GM23338 (cell line): ENCODE measurements around the gene GSN. TPM values are rescaled to one million over a fixed set of nuclear protein-coding genes. Genes with fewer than 3 reads are reported as not detected.

Source experiments
- ATAC-seq: fragments of 200-7000 bp; cut with Tn5 transposase; 3 replicates; pipeline ENCODE4 v1.9.1; 2020
- DNase-seq: peaks from one replicate; pipeline ENCODE4 v3.0.0-alpha.2; 2015; ENCODE audit warnings: low spot score
- H2AFZ ChIP-seq: fragments of 200-600 bp; sonication (generic); 2 replicates; pipeline ENCODE4 v1.8.0; 2016; ENCODE audit warnings: antibody characterized with exemption, mild to moderate bottlenecking, moderate library complexity
- H3F3A ChIP-seq: fragments of 200-600 bp; sonication (generic); replicated peaks from 2 replicates; pipeline ENCODE4 v1.8.0; 2017; ENCODE audit warnings: antibody characterized with exemption, mixed run types, low read depth
- H3K27ac ChIP-seq: fragments of 200-600 bp; sonication (generic); 2 replicates; pipeline ENCODE4 v1.6.1; 2016; ENCODE audit warnings: low read depth
- H3K27me3 ChIP-seq: fragments of 200-600 bp; sonication (generic); 2 replicates; pipeline ENCODE4 v1.8.0; 2016; ENCODE audit warnings: mild to moderate bottlenecking, mixed run types, moderate library complexity; ENCODE audit not compliant: insufficient read depth
- H3K36me3 ChIP-seq: fragments of 200-600 bp; sonication (generic); 2 replicates; pipeline ENCODE4 v1.8.0; 2016; ENCODE audit warnings: mild to moderate bottlenecking; ENCODE audit not compliant: insufficient read depth
- H3K4me1 ChIP-seq: fragments of 200-600 bp; sonication (generic); 2 replicates; pipeline ENCODE4 v1.8.0; 2016; ENCODE audit warnings: mild to moderate bottlenecking, moderate library complexity; ENCODE audit not compliant: insufficient read depth
- H3K4me2 ChIP-seq: fragments of 200-600 bp; sonication (generic); 2 replicates; pipeline ENCODE4 v1.7.1; 2017; ENCODE audit warnings: mixed run types
- H3K4me3 ChIP-seq: fragments of 200-600 bp; sonication (generic); 2 replicates; pipeline ENCODE4 v1.6.1; 2016; ENCODE audit warnings: mixed run types
- H3K79me2 ChIP-seq: fragments of 200-600 bp; sonication (generic); replicated peaks from 2 replicates; pipeline ENCODE4 v1.8.0; 2017; ENCODE audit warnings: mild to moderate bottlenecking; ENCODE audit not compliant: insufficient read depth
- H3K9me2 ChIP-seq: fragments of 200-600 bp; sonication (generic); 2 replicates; pipeline ENCODE4 v1.8.0; 2017; ENCODE audit not compliant: insufficient read depth
- H4K20me1 ChIP-seq: fragments of 200-600 bp; sonication (generic); replicated peaks from 2 replicates; pipeline ENCODE4 v1.8.0; 2017; ENCODE audit warnings: mild to moderate bottlenecking; ENCODE audit not compliant: insufficient read depth
- H3K27ac Mint-ChIP-seq: 2 replicates; pipeline ENCODE4 v1.8.0; 2020; ENCODE audit warnings: inconsistent platforms, mild to moderate bottlenecking, moderate library complexity, mixed read lengths
- H3K27me3 Mint-ChIP-seq: 3 replicates; pipeline ENCODE4 v1.8.0; 2022; ENCODE audit warnings: low read depth, mild to moderate bottlenecking, moderate library complexity, mixed read lengths, inconsistent platforms; ENCODE audit not compliant: insufficient read depth, poor library complexity
- H3K36me3 Mint-ChIP-seq: 3 replicates; pipeline ENCODE4 v1.8.0; 2021; ENCODE audit warnings: low read depth, mild to moderate bottlenecking, inconsistent platforms, moderate library complexity, mixed read lengths
- H3K4me1 Mint-ChIP-seq: 3 replicates; pipeline ENCODE4 v1.8.0; 2020; ENCODE audit warnings: mild to moderate bottlenecking, inconsistent platforms, mixed read lengths
- H3K4me3 Mint-ChIP-seq: 3 replicates; pipeline ENCODE4 v1.8.0; 2021; ENCODE audit warnings: moderate library complexity, mild to moderate bottlenecking, inconsistent platforms, mixed read lengths
- H3K9me3 Mint-ChIP-seq: 3 replicates; pipeline ENCODE4 v1.8.0; 2020; ENCODE audit warnings: moderate library complexity, mild to moderate bottlenecking, inconsistent platforms, mixed read lengths
- POLR2AphosphoS5 ChIP-seq: IDR thresholded peaks from 2 replicates; pipeline ENCODE4 v1.6.1; 2016; ENCODE audit warnings: antibody characterized with exemption, low read depth
- STAT1 ChIP-seq: IDR thresholded peaks from one replicate; pipeline ENCODE4 v1.6.1; 2016; ENCODE audit warnings: antibody characterized with exemption; ENCODE audit not compliant: unreplicated experiment
- polyA plus RNA-seq: library from polyadenylated mRNA; unstranded; fragments of >200 nt; fragmentation: Nextera tagmentation; extraction: Ambion mirVana; gene quantifications from 2 replicates; pipeline ENCODE4 v1.2.1, GENCODE V29; 2016
- total RNA-seq: library from RNA; depleted of rRNA; stranded (reverse); fragments of >200 nt; shearing (Covaris generic); gene quantifications from 2 replicates; pipeline ENCODE4 v1.2.3, GENCODE V29; 2014
- TF ChIP-seq, protein P1 (sequence below): fragments of 250-450 bp; sonication (Bioruptor Pico); IDR thresholded peaks from 2 replicates; pipeline ENCODE4 v1.5.0; 2020; ENCODE audit warnings: mild to moderate bottlenecking, moderate library complexity
- TF ChIP-seq, protein P2 (sequence below): IDR thresholded peaks from 2 replicates; pipeline ENCODE4 v1.6.1; 2016; ENCODE audit warnings: antibody characterized with exemption
- TF ChIP-seq, protein P3 (sequence below), 2 experiments: fragments of 200-600 bp in 1 of 2; sonication (generic) in 1 of 2; conservative IDR thresholded peaks; 2 replicates each; pipeline versions ENCODE4 v1.5.1 to v1.6.1; 2016 to 2017; ENCODE audit warnings: antibody characterized with exemption in 2 of 2, low read depth in 2 of 2, mild to moderate bottlenecking in 2 of 2, moderate library complexity in 1 of 2

Gene GSN
- total and polyA plus RNA-seq, 2 experiments from 2014 or later = 30.2 to 85.7 TPM

DNA sequence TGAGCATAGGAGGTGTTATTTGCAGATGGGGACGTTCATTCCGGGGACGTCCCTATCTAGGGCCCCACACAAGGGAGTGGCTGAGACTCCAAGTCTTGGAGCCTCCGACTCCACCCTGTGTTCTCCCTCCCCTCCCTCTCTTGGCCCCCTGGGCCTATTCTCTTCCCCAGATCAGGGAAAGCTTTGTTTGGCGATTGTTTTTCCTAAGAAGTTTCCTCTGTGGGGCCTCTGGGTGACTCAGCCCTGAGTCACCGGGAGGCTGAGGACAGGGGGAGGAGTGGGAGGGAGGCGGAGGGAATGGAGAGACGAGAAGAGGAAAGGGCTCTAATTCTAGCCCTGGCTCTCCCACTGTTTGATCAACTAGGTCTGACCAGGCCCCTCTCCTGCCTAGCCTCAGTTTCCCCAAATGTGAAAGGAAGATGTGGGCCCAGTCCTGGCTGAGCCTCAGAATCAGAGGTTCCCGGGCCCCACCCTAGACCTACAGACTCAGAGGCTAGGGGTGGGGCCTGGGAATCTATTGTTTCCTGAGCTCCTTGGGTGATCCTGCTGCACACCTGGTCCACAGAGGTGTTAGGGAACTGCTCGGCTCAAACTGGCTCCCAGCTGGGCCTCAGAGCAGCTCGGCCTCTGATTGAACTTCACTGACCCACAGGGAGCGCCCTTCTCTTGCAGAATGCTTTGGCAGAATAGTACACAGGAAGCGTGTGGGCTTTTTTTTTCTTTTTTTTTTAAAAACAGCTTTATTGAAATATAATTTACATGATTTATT is 19.2 kb downstream of the GSN start:
- H3K27me3 ChIP-seq = peaks cover 66% of the 10 kb centered on the region
- H2AFZ ChIP-seq = no peak overlapping the region
- no peaks in the 10 kb centered on the region for H3K9me2 ChIP-seq
- peaks cover 12% of the 10 kb centered on the region for H3F3A ChIP-seq
- no peak overlapping the region for H3K27ac Mint-ChIP-seq
- peak overlapping the region; percentile 39 for H3K4me3 ChIP-seq
- TF ChIP-seq, protein P1, sequence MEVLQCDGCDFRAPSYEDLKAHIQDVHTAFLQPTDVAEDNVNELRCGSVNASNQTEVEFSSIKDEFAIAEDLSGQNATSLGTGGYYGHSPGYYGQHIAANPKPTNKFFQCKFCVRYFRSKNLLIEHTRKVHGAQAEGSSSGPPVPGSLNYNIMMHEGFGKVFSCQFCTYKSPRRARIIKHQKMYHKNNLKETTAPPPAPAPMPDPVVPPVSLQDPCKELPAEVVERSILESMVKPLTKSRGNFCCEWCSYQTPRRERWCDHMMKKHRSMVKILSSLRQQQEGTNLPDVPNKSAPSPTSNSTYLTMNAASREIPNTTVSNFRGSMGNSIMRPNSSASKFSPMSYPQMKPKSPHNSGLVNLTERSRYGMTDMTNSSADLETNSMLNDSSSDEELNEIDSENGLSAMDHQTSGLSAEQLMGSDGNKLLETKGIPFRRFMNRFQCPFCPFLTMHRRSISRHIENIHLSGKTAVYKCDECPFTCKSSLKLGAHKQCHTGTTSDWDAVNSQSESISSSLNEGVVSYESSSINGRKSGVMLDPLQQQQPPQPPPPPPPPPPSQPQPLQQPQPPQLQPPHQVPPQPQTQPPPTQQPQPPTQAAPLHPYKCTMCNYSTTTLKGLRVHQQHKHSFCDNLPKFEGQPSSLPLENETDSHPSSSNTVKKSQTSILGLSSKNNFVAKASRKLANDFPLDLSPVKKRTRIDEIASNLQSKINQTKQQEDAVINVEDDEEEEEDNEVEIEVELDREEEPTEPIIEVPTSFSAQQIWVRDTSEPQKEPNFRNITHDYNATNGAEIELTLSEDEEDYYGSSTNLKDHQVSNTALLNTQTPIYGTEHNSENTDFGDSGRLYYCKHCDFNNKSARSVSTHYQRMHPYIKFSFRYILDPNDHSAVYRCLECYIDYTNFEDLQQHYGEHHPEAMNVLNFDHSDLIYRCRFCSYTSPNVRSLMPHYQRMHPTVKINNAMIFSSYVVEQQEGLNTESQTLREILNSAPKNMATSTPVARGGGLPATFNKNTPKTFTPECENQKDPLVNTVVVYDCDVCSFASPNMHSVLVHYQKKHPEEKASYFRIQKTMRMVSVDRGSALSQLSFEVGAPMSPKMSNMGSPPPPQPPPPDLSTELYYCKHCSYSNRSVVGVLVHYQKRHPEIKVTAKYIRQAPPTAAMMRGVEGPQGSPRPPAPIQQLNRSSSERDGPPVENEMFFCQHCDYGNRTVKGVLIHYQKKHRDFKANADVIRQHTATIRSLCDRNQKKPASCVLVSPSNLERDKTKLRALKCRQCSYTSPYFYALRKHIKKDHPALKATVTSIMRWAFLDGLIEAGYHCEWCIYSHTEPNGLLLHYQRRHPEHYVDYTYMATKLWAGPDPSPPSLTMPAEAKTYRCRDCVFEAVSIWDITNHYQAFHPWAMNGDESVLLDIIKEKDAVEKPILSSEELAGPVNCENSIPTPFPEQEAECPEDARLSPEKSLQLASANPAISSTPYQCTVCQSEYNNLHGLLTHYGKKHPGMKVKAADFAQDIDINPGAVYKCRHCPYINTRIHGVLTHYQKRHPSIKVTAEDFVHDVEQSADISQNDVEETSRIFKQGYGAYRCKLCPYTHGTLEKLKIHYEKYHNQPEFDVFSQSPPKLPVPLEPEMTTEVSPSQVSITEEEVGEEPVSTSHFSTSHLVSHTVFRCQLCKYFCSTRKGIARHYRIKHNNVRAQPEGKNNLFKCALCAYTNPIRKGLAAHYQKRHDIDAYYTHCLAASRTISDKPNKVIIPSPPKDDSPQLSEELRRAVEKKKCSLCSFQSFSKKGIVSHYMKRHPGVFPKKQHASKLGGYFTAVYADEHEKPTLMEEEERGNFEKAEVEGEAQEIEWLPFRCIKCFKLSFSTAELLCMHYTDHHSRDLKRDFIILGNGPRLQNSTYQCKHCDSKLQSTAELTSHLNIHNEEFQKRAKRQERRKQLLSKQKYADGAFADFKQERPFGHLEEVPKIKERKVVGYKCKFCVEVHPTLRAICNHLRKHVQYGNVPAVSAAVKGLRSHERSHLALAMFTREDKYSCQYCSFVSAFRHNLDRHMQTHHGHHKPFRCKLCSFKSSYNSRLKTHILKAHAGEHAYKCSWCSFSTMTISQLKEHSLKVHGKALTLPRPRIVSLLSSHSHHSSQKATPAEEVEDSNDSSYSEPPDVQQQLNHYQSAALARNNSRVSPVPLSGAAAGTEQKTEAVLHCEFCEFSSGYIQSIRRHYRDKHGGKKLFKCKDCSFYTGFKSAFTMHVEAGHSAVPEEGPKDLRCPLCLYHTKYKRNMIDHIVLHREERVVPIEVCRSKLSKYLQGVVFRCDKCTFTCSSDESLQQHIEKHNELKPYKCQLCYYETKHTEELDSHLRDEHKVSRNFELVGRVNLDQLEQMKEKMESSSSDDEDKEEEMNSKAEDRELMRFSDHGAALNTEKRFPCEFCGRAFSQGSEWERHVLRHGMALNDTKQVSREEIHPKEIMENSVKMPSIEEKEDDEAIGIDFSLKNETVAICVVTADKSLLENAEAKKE (CRISPR knock-in tag) = 0 out of 2 replicates have a peak, but pooled peaks have one; percentile 52
- TF ChIP-seq STAT1 (no peak), POLR2AphosphoS5 (peak; percentile 55; the same call in 1 of the 2 replicates)
- TF ChIP-seq, protein P2, sequence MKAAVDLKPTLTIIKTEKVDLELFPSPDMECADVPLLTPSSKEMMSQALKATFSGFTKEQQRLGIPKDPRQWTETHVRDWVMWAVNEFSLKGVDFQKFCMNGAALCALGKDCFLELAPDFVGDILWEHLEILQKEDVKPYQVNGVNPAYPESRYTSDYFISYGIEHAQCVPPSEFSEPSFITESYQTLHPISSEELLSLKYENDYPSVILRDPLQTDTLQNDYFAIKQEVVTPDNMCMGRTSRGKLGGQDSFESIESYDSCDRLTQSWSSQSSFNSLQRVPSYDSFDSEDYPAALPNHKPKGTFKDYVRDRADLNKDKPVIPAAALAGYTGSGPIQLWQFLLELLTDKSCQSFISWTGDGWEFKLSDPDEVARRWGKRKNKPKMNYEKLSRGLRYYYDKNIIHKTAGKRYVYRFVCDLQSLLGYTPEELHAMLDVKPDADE = no peak
- TF ChIP-seq, protein P3, sequence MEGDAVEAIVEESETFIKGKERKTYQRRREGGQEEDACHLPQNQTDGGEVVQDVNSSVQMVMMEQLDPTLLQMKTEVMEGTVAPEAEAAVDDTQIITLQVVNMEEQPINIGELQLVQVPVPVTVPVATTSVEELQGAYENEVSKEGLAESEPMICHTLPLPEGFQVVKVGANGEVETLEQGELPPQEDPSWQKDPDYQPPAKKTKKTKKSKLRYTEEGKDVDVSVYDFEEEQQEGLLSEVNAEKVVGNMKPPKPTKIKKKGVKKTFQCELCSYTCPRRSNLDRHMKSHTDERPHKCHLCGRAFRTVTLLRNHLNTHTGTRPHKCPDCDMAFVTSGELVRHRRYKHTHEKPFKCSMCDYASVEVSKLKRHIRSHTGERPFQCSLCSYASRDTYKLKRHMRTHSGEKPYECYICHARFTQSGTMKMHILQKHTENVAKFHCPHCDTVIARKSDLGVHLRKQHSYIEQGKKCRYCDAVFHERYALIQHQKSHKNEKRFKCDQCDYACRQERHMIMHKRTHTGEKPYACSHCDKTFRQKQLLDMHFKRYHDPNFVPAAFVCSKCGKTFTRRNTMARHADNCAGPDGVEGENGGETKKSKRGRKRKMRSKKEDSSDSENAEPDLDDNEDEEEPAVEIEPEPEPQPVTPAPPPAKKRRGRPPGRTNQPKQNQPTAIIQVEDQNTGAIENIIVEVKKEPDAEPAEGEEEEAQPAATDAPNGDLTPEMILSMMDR (conservative IDR thresholded peaks at IDR 0.05; ENCODE audit: low read depth in 2 of 2) = peak; percentile 34 to 59; a peak in 3 of 4 replicates
- H3K4me3 Mint-ChIP-seq = peak overlapping the region; percentile 42; the same call in 2 of the 3 replicates
- ATAC-seq (peak; percentile 76), DNase-seq (peak; percentile 96)
- peaks cover 14% of the 10 kb centered on the region for H4K20me1 ChIP-seq
- H3K9me3 Mint-ChIP-seq = no peaks in the 10 kb centered on the region; the same call in 2 of the 3 replicates
- H3K36me3 ChIP-seq = no peaks in the 10 kb centered on the region
- peaks cover 56% of the 10 kb centered on the region for H3K27me3 Mint-ChIP-seq
- H3K4me1 Mint-ChIP-seq = peaks cover 44% of the 10 kb centered on the region
- no peaks in the 10 kb centered on the region for H3K79me2 ChIP-seq
- H3K36me3 Mint-ChIP-seq = peaks cover 15% of the 10 kb centered on the region; the same call in 2 of the 3 replicates
- peaks cover 40% of the 10 kb centered on the region for H3K4me1 ChIP-seq
- peak overlapping the region; percentile 81 for H3K4me2 ChIP-seq
- H3K27ac ChIP-seq = no peak overlapping the region
